IMR-90 (cell line): ENCODE data around the gene LIN7B. TPM values are rescaled to one million over a fixed set of nuclear protein-coding genes. Genes with fewer than 3 reads are reported as not detected.

Experiments
- microRNA-seq, 2 experiments: library from miRNA; stranded (forward) in 1 of 2; unstranded in 1 of 2; fragments of 10-50 nt in 1 of 2; fragments of <30 nt in 1 of 2; gene quantifications in 1 of 2; microRNA quantifications in 1 of 2; one replicate each; pipeline versions ENCODE3 to v1.1.0; 2013 to 2020; ENCODE audit not compliant: insufficient read depth in 1 of 2, insufficient read length in 1 of 2, unreplicated experiment in 1 of 2
- polyA plus RNA-seq, 3 experiments: library from polyadenylated mRNA; depleted of rRNA; stranded (reverse); fragments of >200 nt; gene quantifications; 2 replicates each; pipeline ENCODE4 v1.2.3, GENCODE V29; 2012; ENCODE audit warnings: low replicate concordance in 1 of 3
- small RNA-seq, 5 experiments: library from RNA; depleted of rRNA; stranded (forward); fragments of <200 nt; gene quantifications; one replicate each; pipeline ENCODE3, GENCODE V24; 2012
- total RNA-seq: library from RNA; depleted of rRNA; stranded (reverse); fragments of >200 nt; gene quantifications from 2 replicates; pipeline ENCODE4 v1.2.3, GENCODE V29; 2012; rRNA removed

LIN7B gene
- total and polyA plus RNA-seq, 2 of the 4 experiments (the other 2 are of a cell fraction) = 3.8 to 8.0 TPM

Small RNAs within 50 kb of the gene (microRNA-seq; reads per million reads assigned to microRNA genes)
- gene RN7SL708P (ENCODE audit: insufficient read depth, insufficient read length) = not detected

Small RNAs within 50 kb of the gene (small RNA-seq; reads per million reads assigned to genes)
- gene RN7SL708P = 0 reads per million in 5 experiments

Other genes with a start within 250 kb of the LIN7B start
- 4.2 and 4.5 TPM in 2 replicates for gene PLEKHA4, start 245.8 kb upstream of the LIN7B start, total RNA-seq
- 14.4 and 17.2 TPM in 2 replicates for gene PLEKHA4, start 245.8 kb upstream of the LIN7B start, polyA plus RNA-seq (2012; rRNA removed)
- gene PPP1R15A, start 241.9 kb upstream of the LIN7B start, total RNA-seq = 26.7 and 39.4 TPM in 2 replicates
- 87.7 and 104 TPM in 2 replicates for gene PPP1R15A, start 241.9 kb upstream of the LIN7B start, polyA plus RNA-seq (2012; rRNA removed)
- gene TULP2, start 215.6 kb upstream of the LIN7B start, total RNA-seq = under 0.01 TPM in 1 of 2 replicates, not detected in the other
- 0.20 and 0.26 TPM in 2 replicates for gene TULP2, start 215.6 kb upstream of the LIN7B start, polyA plus RNA-seq (2012; rRNA removed)
- gene NUCB1, start 214.1 kb upstream of the LIN7B start, total RNA-seq = 37.3 and 39.2 TPM in 2 replicates
- gene NUCB1, start 214.1 kb upstream of the LIN7B start, polyA plus RNA-seq (2012; rRNA removed) = 253 and 261 TPM in 2 replicates
- gene DHDH, start 180.7 kb upstream of the LIN7B start, total RNA-seq = 0.28 and 0.36 TPM in 2 replicates
- gene DHDH, start 180.7 kb upstream of the LIN7B start, polyA plus RNA-seq (2012; rRNA removed) = 0.33 and 0.53 TPM in 2 replicates
- 23.3 and 26.1 TPM in 2 replicates for gene BAX, start 159.5 kb upstream of the LIN7B start, total RNA-seq
- gene BAX, start 159.5 kb upstream of the LIN7B start, polyA plus RNA-seq (2012; rRNA removed) = 169 and 181 TPM in 2 replicates
- 913 and 1,057 TPM in 2 replicates for gene FTL, start 149.1 kb upstream of the LIN7B start, total RNA-seq
- gene FTL, start 149.1 kb upstream of the LIN7B start, polyA plus RNA-seq (2012; rRNA removed) = 2,766 and 2,944 TPM in 2 replicates
- 36.1 and 38.7 TPM in 2 replicates for gene GYS1, start 121.1 kb upstream of the LIN7B start, total RNA-seq
- gene GYS1, start 121.1 kb upstream of the LIN7B start, polyA plus RNA-seq (2012; rRNA removed) = 72.2 and 74.8 TPM in 2 replicates
- gene RUVBL2, start 120.5 kb upstream of the LIN7B start, total RNA-seq = 354 and 391 TPM in 2 replicates
- 196 and 225 TPM in 2 replicates for gene RUVBL2, start 120.5 kb upstream of the LIN7B start, polyA plus RNA-seq (2012; rRNA removed)
- gene LHB, start 97.3 kb upstream of the LIN7B start, total RNA-seq = not detected in 2 replicates
- not detected in 2 replicates for gene LHB, start 97.3 kb upstream of the LIN7B start, polyA plus RNA-seq (2012; rRNA removed)
- not detected in 2 replicates for gene CGB3, start 90.0 kb upstream of the LIN7B start, total RNA-seq
- not detected in 2 replicates for gene CGB3, start 90.0 kb upstream of the LIN7B start, polyA plus RNA-seq (2012; rRNA removed)
- gene CGB2, start 82.5 kb upstream of the LIN7B start, total RNA-seq = not detected in 2 replicates
- gene CGB2, start 82.5 kb upstream of the LIN7B start, polyA plus RNA-seq (2012; rRNA removed) = not detected in 2 replicates
- gene CGB1, start 77.5 kb upstream of the LIN7B start, total RNA-seq = not detected in 2 replicates
- gene CGB1, start 77.5 kb upstream of the LIN7B start, polyA plus RNA-seq (2012; rRNA removed) = not detected in 2 replicates
- not detected in 2 replicates for gene CGB5, start 70.5 kb upstream of the LIN7B start, total RNA-seq
- not detected in 2 replicates for gene CGB5, start 70.5 kb upstream of the LIN7B start, polyA plus RNA-seq (2012; rRNA removed)
- not detected in 2 replicates for gene CGB8, start 65.3 kb upstream of the LIN7B start, total RNA-seq
- gene CGB8, start 65.3 kb upstream of the LIN7B start, polyA plus RNA-seq (2012; rRNA removed) = 0.47 and 0.48 TPM in 2 replicates
- not detected in 2 replicates for gene CGB7, start 56.6 kb upstream of the LIN7B start, total RNA-seq
- gene CGB7, start 56.6 kb upstream of the LIN7B start, polyA plus RNA-seq (2012; rRNA removed) = 1.7 and 1.9 TPM in 2 replicates
- 0.18 TPM in 1 of 2 replicates, not detected in the other for gene NTF4, start 49.6 kb upstream of the LIN7B start, total RNA-seq
- gene NTF4, start 49.6 kb upstream of the LIN7B start, polyA plus RNA-seq (2012; rRNA removed) = 0.09 and 0.11 TPM in 2 replicates
- not detected in 2 replicates for gene KCNA7, start 41.7 kb upstream of the LIN7B start, total RNA-seq
- gene KCNA7, start 41.7 kb upstream of the LIN7B start, polyA plus RNA-seq (2012; rRNA removed) = 0.02 TPM in 1 of 2 replicates, not detected in the other
- 72.8 and 81.4 TPM in 2 replicates for gene SNRNP70, start 28.9 kb upstream of the LIN7B start, total RNA-seq
- 200 and 344 TPM in 2 replicates for gene SNRNP70, start 28.9 kb upstream of the LIN7B start, polyA plus RNA-seq (2012; rRNA removed)
- gene C19orf73, start 4.8 kb downstream of the LIN7B start, total RNA-seq = 0.28 TPM in 1 of 2 replicates, not detected in the other
- 1.2 and 2.0 TPM in 2 replicates for gene C19orf73, start 4.8 kb downstream of the LIN7B start, polyA plus RNA-seq (2012; rRNA removed)
- gene PPFIA3, start 5.2 kb downstream of the LIN7B start, total RNA-seq = 0.83 and 0.90 TPM in 2 replicates
- 1.9 and 2.4 TPM in 2 replicates for gene PPFIA3, start 5.2 kb downstream of the LIN7B start, polyA plus RNA-seq (2012; rRNA removed)
- gene HRC, start 41.0 kb downstream of the LIN7B start, total RNA-seq = not detected in 2 replicates
- 0.03 TPM in 1 of 2 replicates, not detected in the other for gene HRC, start 41.0 kb downstream of the LIN7B start, polyA plus RNA-seq (2012; rRNA removed)
- gene TRPM4, start 43.4 kb downstream of the LIN7B start, total RNA-seq = 1.9 and 2.2 TPM in 2 replicates
- gene TRPM4, start 43.4 kb downstream of the LIN7B start, polyA plus RNA-seq (2012; rRNA removed) = 17.4 and 19.7 TPM in 2 replicates
- under 0.01 and 0.18 TPM in 2 replicates for gene SLC6A16, start 210.8 kb downstream of the LIN7B start, total RNA-seq
- 0.76 and 0.89 TPM in 2 replicates for gene SLC6A16, start 210.8 kb downstream of the LIN7B start, polyA plus RNA-seq (2012; rRNA removed)
- gene CD37, start 221.0 kb downstream of the LIN7B start, total RNA-seq = not detected in 2 replicates
- not detected in 2 replicates for gene CD37, start 221.0 kb downstream of the LIN7B start, polyA plus RNA-seq (2012; rRNA removed)
- 30.8 and 31.7 TPM in 2 replicates for gene TEAD2, start 248.0 kb downstream of the LIN7B start, total RNA-seq
- gene TEAD2, start 248.0 kb downstream of the LIN7B start, polyA plus RNA-seq (2012; rRNA removed) = 33.6 and 37.6 TPM in 2 replicates
- gene DKKL1, start 249.5 kb downstream of the LIN7B start, total RNA-seq = not detected in 2 replicates
- gene DKKL1, start 249.5 kb downstream of the LIN7B start, polyA plus RNA-seq (2012; rRNA removed) = 0.67 TPM in 2 replicates